ENCODE measurements around the gene DEUP1.

The DEUP1 gene

DNA sequence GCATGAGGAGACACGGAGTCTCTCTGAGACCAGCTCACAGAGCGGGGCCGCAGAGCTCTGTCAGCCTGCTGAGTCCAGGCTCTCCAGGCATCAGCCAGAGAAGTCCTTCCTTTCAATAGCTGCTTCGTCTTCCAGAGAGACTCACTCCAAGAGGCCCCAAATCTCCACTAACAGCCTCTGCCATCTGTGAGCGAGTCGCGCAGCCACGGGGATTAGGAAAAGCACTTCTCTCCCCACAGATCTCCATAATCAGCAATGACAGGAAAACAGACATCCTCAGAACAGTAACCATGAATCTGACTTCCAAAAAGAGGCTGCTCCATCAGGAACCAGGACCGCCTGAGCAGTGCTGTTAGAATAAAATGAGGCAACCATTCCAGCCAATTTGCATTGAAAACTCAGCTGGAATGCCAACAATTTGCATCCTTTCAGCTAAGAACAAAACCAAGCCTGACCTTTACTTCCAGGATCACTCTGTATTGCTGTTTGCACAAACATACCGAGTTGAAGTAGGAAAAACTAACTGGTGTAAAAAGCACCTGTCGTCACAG is 147.2 kb downstream of the DEUP1 start:
- no peak for DNase-seq (ENCODE audit: low read depth in 2 of 2)

DNA sequence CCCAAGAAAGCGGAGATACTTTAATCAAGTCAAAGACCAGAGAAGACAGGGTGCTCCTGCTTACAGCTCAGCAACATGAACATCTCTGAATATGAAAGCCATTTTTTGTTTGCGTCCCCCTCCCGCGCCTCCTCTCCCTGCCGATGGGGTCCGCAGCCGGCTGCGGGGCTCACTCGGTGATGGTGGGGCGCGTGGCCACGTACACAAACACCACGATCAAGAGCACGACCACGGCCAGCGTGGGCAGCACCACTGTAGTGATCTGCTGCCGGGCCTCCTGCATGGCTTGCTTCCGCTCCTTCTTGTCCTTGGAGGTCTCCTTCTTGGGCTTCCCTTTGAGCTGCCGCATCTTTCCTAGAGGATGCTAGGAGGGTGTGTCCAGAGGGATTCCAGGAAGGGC is 148.3 kb downstream of the DEUP1 start:
- no peak for DNase-seq (ENCODE audit: low read depth in 2 of 2)

DNA sequence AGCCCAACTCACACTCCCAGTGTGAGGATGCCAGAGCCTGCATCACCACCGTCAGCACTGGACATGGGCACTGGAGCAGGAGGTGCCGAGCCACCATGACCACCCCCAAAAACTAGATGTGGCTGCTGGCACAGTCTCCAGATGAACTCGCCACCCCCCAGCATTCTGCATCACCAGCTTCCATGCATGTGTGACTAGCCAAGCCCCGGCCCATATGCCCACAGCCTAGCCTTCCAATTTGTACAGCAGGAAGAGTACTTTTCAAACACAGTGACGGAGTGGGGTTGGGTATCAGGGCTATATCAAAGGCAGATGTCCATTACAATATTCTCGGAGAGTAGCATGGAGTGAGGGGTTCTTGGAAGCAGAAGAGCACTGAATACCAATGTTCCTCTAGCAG is 149.7 kb downstream of the DEUP1 start:
- DNase-seq (ENCODE audit: low read depth in 2 of 2), result no peak

DNA sequence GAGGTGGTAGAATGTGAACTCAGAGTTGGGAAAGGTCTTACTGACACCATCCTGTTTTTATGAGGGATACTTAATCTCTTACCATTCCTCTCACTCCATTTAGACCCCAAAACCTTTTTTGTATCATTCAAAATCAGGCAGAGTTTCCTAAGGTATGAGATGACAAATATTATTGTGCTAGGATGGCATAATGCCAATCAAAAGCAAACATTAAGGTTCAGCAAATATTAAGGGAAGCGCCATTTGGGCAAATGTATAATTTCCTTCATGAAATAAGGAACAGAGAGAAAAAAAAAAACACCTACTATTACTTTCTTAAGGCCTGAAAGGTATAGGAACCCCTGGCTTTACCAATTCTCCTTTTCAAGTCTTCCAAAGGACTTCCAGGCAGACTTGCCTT is 150.2 kb downstream of the DEUP1 start:
- no peak for DNase-seq (ENCODE audit: low read depth in 2 of 2)

DNA sequence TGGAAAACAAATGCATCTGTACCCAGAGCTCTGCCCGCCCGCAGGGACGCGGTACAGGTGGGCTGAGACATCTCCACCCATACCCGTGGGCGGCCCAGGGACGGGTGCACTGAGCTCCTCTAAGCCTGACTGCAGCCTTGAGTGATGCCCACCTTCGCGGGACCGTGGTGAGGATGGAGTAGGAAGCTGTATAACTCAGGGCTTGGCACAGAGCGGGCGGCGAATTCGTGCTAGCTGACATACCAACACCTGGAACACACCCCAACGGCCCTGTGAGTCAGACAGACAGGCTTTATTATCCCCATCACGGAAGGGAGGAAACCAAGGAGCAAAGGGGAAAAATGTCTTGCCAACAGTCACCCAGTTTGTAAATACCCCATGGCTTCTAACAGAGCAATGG is 150.7 kb downstream of the DEUP1 start:
- DNase-seq (ENCODE audit: low read depth in 2 of 2), result no peak

DNA sequence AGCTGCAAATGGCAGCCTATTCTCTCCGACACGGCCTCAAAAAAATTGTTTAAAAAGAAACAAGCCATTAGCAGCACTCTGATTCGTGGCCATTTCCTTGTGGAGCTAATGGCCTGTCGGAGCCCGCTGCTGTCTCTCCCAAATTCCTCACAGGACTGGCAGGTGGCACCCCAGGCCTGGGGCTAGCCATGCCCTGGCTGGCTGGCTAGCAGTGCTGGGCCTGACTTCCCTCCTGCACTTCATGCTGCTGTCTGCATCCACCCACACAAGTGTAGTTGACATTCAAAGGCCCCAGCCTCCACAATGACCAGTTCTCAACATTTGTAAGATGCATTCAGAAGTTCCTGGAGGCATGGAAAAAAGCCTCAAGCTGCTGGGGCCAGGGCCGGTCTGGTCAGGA is 151.2 kb downstream of the DEUP1 start:
- DNase-seq (ENCODE audit: low read depth in 2 of 2), result no peak

DNA sequence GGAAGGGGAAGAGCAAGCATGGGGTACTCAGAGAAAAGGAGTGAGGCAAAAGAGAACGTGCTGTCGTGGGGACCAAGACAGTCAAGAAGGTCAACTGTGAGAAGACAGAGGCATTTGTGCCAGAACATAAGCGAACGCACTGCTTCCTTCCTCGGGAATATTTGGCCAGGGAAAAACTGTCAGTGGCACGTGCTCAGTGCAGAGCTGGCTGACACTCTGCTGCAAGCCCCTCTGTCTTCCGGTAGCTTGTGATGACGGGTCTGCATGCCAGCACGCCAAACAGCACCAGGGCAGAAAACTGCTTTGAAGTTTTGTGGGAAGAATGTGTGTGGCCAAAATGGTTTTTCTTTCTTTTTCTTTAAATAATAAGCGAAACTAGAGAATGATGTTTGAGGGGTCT is 152.0 kb downstream of the DEUP1 start:
- no peak for DNase-seq (ENCODE audit: low read depth in 2 of 2)

DNA sequence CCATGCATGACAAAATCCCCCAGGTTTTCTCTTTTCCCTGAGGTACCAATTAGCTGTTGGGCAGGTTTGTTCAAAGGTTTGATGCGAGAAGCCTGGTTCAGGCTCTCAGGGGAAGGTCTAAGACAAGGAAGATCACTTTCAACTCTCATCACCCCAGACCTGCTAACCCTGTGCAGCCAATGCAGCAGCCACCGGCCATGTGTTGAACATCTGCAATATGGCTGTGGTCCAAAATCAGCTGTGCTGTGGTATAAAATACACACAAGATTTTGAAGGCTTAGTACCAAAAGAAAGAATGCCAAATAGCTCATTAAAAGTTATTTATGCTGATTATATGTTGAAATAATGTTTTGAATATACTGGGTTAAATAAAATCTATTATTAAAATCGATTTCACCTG is 154.2 kb downstream of the DEUP1 start:
- DNase-seq (ENCODE audit: low read depth in 2 of 2), result no peak

DNA sequence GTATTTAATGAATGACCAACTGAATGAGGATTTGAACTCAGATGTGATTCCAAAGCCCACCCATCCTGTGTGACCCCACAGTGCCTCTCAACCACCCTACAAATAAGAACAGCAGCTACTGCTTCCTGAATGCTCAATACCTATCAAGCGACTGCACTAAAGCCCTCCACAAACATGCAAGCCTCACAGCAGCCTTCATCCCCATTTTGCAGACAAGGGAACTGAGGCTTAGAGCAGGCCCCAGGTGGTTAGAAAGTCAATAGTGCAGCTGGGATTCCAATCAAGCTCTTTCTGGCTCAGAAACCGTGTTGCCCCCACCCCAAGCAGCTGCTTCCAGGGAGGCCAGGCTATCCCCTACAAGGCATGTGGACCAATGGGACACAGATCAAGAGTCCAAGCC is 155.4 kb downstream of the DEUP1 start:
- no peak for DNase-seq (ENCODE audit: low read depth in 2 of 2)

DNA sequence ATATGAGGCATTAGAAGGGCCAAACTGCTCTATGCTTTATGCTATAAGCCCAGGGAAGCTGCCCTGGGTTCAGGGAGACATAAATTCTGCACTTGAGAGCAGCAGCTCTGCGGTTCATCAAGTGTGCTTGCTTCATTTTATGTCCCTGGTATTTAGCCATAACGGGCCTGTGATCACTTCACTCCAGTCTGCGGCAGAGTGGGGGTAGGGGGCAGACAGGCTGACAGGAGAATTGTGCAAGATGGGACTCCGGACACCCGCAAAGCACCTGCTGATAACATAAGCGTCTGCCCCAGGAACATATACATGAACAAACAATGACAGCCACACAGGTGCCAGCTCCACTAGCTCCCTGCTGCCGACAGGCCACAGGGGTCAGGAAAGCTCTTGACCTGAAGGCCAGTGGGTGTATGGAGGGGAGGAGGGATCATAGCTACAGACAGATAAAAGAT is 156.5 kb downstream of the DEUP1 start:
- no peak for DNase-seq (ENCODE audit: low read depth in 2 of 2)
